ENCODE data around the gene NLGN1.
"Not testable (repeated sequence)": the region's sequence is repeated elsewhere in the genome, so short reads cannot be mapped to it uniquely, and the experiment has no call there.

The NLGN1 gene

GRCh38 chr3:173397161-173398110, at the start of gene NLGN1:
TSS of gene NLGN1 (plus strand) at chr3:173397744.
- DNase-seq: no peak

DNA sequence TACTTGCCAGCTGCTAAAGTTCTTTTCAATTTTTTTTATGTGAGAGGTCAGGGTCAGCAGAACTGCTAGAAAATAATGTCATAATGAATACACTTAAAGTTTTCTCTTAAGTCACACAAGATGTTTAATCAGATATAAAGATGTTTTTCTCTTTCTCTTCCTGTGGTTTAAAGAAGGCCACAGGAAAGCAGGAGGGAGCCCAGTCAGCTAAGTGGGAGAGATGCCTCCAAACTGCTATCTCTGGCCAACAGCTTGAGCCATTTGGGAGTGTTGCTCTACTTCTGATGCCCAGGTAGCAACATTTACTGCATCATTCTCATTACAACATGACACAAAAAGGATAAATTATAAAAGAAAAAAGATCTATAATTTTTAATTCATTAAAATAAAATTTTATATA, 45.7 kb upstream of the NLGN1 start:
- DNase-seq: no peak

GRCh38 chr3:173353137-173353536, 44.4 kb upstream of the NLGN1 start:
- DNase-seq: not testable (repeated sequence)

DNA sequence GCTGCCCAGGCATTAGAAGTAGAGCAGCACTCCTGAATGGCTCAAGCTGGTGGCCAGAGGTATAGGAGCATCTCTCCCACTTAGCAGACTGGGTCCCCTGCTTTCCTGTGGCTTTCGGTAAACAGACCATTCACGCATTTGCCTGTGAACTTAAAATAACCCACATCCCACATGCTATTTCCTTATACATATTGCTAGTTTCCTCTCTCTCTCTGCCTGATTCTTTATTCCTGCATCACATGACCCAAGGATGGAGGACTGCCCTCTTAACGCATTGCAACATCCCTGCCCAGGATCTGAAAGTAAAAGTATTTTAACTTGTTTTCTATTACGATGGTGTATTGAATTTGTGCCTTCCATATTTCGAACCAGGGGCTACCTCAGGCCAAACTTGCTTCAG, 43.4 kb upstream of the NLGN1 start:
- no peak for DNase-seq

- no peak for DNase-seq
Measured at GRCh38 chr3:173371848-173372487, 25.6 kb upstream of the NLGN1 start.

GRCh38 chr3:173380681-173381080, 16.9 kb upstream of the NLGN1 start:
- no peak for DNase-seq

DNA sequence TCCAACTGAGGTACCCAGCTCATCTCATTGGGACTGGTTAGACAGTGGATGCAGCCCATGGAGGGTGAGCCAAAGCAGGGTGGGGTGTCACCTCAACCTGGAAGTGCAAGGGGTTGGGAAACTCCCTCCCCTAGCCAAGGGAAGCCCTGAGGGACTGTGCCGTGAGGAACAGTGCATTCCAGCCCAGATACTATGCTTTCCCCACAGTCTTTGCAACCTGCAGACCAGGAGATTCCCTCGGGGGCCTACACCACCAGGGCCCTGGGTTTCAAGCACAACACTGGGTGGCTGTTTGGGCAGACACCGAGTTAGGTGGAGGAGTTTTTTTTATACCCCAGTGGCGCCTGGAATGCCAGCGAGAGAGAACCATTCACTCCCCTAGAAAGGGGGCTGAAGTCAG, 15.6 kb upstream of the NLGN1 start:
- not testable (repeated sequence) for DNase-seq

- no peak for DNase-seq
Measured at GRCh38 chr3:173395073-173395411, 2.5 kb upstream of the NLGN1 start.

- peak in 1 of 2 donors; percentile 54 for DNase-seq
Measured at GRCh38 chr3:173395412-173396181, 1.9 kb upstream of the NLGN1 start.

GRCh38 chr3:173396191-173397041, 1.1 kb upstream of the NLGN1 start:
- DNase-seq: no peak

DNA sequence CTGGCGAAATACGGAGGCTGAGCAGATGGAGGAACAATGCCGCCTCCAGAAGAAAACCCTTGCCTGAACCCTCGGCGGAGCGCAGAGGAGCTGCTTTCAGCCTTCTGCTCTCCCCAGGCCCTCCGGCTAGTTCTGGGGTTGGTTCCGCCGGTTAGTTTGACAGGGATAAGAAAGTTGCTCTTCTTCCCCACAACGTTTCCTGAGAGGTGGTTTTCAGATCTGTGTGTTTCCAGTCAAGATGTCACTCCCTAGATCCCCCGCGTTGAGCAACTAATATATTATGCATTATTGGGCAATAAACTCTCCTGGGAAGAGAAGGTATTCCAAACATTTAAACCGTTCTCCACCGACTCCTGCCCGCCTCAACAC, 551 bp downstream of the NLGN1 start:
- DNase-seq: no peak

DNA sequence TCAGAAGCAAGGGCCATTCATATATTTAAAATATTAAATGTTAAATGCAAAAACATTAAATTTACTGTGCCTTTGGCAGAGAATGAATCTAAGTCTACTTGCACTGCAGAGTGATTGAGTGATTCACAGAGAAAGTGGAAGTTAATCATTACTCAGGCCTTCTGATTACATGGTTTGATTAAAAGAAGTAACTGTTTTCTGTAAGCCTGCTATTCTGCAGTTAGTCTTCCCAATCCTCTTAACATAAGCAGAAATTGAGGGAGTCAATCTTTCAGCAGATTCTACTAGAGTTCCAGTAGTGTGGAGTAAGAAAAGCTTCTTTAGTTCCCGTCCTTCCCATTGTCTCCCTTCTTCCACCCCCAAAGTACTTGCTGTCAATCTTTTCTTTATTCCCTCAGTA, 1.5 kb downstream of the NLGN1 start:
- DNase-seq: no peak

DNA sequence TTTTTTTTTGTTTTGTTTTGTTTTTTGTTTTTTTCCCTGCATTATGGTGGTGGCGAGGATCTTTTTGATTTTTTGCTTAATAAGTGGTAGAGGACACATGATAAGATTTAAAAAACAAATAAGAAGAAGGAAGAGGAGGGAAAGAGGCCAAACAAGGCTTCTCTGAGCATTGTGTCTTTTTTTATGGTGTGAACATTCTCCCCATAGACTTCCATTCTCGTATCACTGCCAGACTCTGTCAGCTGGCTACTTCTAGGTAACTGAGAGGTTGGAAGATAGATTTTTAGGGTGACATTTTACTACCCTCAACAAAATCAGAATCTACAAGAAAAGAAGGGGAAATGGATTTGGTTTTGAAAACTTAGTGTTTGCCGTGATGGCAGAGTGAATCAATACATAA, 3.8 kb downstream of the NLGN1 start:
- no peak for DNase-seq

DNA sequence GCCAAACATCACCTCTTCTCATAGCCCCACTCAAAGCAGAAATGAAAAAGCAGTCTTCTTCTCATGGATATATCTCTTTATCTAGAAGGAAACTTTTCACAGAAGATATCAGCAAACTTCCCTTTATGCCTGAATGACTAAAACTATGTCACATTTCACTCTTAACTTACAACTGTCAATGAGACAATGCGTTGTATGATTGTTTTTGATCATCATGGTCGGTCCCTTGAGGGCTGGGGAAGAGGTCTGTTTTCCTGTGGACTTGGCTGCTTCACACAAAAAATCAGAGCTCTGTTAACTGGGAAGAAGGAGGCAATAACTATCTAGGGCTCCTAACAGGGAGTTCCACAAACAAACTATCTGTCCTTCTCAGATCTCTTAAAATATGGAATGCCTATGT, 5.1 kb downstream of the NLGN1 start:
- DNase-seq: no peak

- DNase-seq: no peak
Measured at GRCh38 chr3:173403376-173403775, 5.8 kb downstream of the NLGN1 start.

GRCh38 chr3:173404156-173404555, 6.6 kb downstream of the NLGN1 start:
- DNase-seq: no peak

DNA sequence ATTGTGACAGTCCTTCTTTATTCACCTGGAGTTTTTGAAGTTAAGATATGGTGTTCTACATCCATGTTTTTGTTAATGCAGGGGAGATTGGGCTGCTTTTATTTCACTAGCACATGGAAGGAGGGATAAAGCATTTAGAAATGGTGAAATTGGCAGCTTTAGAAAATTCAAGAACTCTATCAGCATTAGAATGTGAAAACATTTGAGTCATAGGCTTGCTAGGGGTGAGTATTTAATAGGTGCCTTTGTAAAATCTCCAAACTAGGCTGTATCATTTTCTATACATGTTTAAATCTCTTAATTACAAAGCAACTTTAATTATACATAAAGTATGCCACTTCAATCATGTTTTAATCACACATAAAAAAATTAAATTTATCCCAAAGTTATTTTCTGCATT, 12.9 kb downstream of the NLGN1 start:
- no peak for DNase-seq

DNA sequence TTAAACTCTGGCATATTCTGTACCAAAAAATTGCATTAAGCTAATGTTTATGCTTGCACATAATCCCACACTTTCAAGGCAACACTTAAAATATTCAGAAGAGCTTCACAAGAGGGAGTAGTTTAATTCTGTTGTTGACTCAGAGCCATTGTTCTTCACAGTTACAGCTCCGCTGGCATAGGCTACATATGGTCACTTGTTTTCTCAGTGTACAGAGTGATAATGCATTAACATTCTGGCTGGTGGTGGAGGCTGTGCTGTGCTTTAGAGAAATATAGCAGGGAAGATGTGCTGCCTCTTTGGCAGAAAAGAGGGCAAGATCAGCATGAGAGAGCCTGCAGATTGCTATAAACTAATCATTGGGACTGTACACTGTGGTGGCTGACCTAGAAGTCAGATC, 13.3 kb downstream of the NLGN1 start:
- DNase-seq: no peak

DNA sequence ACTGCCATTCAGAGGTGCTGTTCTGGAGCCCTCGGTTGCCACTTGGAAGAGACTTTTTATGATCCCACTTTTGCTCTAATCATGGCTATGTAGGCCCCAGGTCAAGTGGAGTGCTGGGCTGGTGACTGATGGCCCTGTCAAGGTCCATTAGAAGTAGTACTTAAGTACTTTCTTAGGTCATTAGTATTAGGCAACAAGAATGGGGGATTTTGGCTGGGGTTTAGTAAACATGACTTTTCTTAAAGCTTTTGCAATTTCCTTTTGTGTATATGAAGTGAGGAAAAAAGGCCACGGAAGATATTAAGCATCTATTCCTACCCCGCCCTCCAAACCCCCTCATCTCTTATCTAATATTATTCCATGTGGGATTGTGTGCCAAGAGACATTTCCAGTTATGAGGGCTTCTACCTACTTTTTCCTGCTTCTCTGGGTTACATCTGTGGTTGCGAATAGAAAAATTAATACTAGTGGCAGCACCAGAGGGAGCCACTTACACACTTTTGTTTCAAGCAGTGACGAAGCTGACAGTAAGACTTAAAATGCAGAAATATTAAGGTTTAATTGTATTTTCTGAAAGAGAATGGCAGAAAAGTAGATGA, 13.9 kb downstream of the NLGN1 start:
- DNase-seq: no peak

DNA sequence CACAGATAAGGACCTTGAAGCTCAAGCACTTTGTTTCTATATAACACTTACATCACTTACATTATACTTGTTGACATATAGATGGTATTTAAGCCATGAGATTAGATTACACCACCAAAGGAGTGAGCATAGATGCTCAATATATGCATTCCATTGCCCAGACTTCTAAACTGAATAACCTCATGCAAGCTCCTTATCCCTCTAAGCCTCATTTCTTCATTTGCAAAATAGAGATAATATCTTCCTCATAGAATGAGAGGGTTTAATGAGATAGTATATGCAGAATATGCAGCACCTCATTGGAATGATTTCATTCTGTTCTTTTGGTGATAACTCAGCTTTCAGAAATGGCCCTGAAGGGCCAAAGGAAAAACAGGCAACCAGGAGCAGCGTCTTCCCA, 18.5 kb downstream of the NLGN1 start:
- DNase-seq: no peak

GRCh38 chr3:173429076-173429475, 31.5 kb downstream of the NLGN1 start:
- no peak for DNase-seq

- no peak for DNase-seq
Measured at GRCh38 chr3:173429527-173429926, 32.0 kb downstream of the NLGN1 start.

Measured in bone marrow (tissue), 2 donors.